Regular cardiac myocyte (primary cell): Measurements from ENCODE around the gene DMRTC1. TPM values are rescaled to one million over a fixed set of nuclear protein-coding genes. Genes with fewer than 3 reads are reported as not detected.

Source experiments
- total RNA-seq: library from RNA; depleted of rRNA; stranded (reverse); fragments of >200 nt; gene quantifications from 2 replicates; pipeline ENCODE4 v1.2.3, GENCODE V29; 2014

The DMRTC1 gene
- not detected in 2 replicates for total RNA-seq

GRCh38 chrX:72943819-72944169, at the start of gene DMRTC1:
DMRTC1 (minus strand) TSS chrX:72943837; CDS start chrX:72875694, 68,143 bp downstream.

GRCh38 chrX:72937906-72938305, 5.7 kb downstream of the DMRTC1 start, which contains the start of gene FAM236A:
FAM236A (plus strand) TSS chrX:72938206; CDS start chrX:72938263, 57 bp downstream.

GRCh38 chrX:72912315-72912714, 31.3 kb downstream of the DMRTC1 start, which contains the start of gene FAM236C:
FAM236C (plus strand) TSS chrX:72912615; CDS start chrX:72912715, 100 bp downstream.

Other genes with a start within 250 kb of the DMRTC1 start
- gene PHKA1, start 229.5 kb downstream of the DMRTC1 start, total RNA-seq: 5.0 and 6.2 TPM in 2 replicates
- gene DMRTC1B, start 166.9 kb downstream of the DMRTC1 start, total RNA-seq: not detected in 2 replicates
- not detected in 2 replicates for gene FAM236B, start 161.2 kb downstream of the DMRTC1 start, total RNA-seq
- gene FAM236D, start 135.6 kb downstream of the DMRTC1 start, total RNA-seq: not detected in 2 replicates
- gene FAM236C, start 31.2 kb downstream of the DMRTC1 start, total RNA-seq: not detected in 2 replicates
- gene FAM236A, start 5.6 kb downstream of the DMRTC1 start, total RNA-seq: not detected in 2 replicates
- gene PABPC1L2B, start 59.1 kb upstream of the DMRTC1 start, total RNA-seq: not detected in 2 replicates
- not detected in 2 replicates for gene PABPC1L2A, start 135.7 kb upstream of the DMRTC1 start, total RNA-seq